WTC11 (cell line): ENCODE measurements around the gene SPTB. TPM values are rescaled to one million over a fixed set of nuclear protein-coding genes. Genes with fewer than 3 reads are reported as not detected.

Experiments
- ATAC-seq: fragments of 200-7000 bp; cut with Tn5 transposase; 2 replicates; pipeline ENCODE4 v1.10.0; 2021; ENCODE audit warnings: mild to moderate bottlenecking, moderate library complexity
- CTCF ChIA-PET: fragments of 300-600 bp; sonication (Branson Sonifier 250); formaldehyde crosslinking; loops from one replicate; lab custom pipeline; 2021; ENCODE audit warnings: antibody characterized with exemption; lab: Charles Lee
- POLR2A ChIA-PET: fragments of 350-600 bp; sonication (Branson Sonifier 250); formaldehyde crosslinking; loops from one replicate; lab custom pipeline; 2021; ENCODE audit warnings: antibody characterized with exemption; lab: Charles Lee
- DNase-seq: peaks from one replicate; pipeline ENCODE4 v3.0.0; 2021; ENCODE audit warnings: low spot score
- H3K27ac Mint-ChIP-seq: 2 replicates; pipeline ENCODE4 v1.8.0; 2021; ENCODE audit warnings: mixed read lengths
- H3K27me3 Mint-ChIP-seq: 2 replicates; pipeline ENCODE4 v1.8.0; 2021; ENCODE audit warnings: low read depth, mild to moderate bottlenecking, moderate library complexity, mixed read lengths
- H3K36me3 Mint-ChIP-seq: 2 replicates; pipeline ENCODE4 v1.8.0; 2021; ENCODE audit warnings: mixed read lengths
- H3K4me1 Mint-ChIP-seq: 2 replicates; pipeline ENCODE4 v1.8.0; 2022; ENCODE audit warnings: mixed read lengths
- H3K4me3 Mint-ChIP-seq: 2 replicates; pipeline ENCODE4 v1.8.0; 2021; ENCODE audit warnings: mild to moderate bottlenecking, moderate library complexity, mixed read lengths
- H3K9me3 Mint-ChIP-seq: 2 replicates; pipeline ENCODE4 v1.8.0; 2021; ENCODE audit warnings: mixed read lengths
- ATF1 ChIP-seq: sonication (generic); formaldehyde crosslinking; IDR thresholded peaks from 2 replicates; pipeline ENCODE4 v1.8.1; 2023; ENCODE audit warnings: mild to moderate bottlenecking, moderate library complexity, missing genetic modification reagents
- CREB1 ChIP-seq: sonication (generic); formaldehyde crosslinking; IDR thresholded peaks from 2 replicates; pipeline ENCODE4 v1.8.0; 2023; ENCODE audit warnings: mild to moderate bottlenecking, missing genetic modification reagents
- ESRRA ChIP-seq: sonication (generic); formaldehyde crosslinking; IDR thresholded peaks from 2 replicates; pipeline ENCODE4 v1.8.1; 2022; ENCODE audit warnings: mild to moderate bottlenecking, missing genetic modification reagents, borderline replicate concordance
- FOXJ3 ChIP-seq: sonication (generic); formaldehyde crosslinking; IDR thresholded peaks from 2 replicates; pipeline ENCODE4 v1.9.0; 2021; ENCODE audit warnings: missing genetic modification reagents, mild to moderate bottlenecking, borderline replicate concordance
- JUN ChIP-seq: sonication (generic); formaldehyde crosslinking; IDR thresholded peaks from 2 replicates; pipeline ENCODE4 v1.8.0; 2023; ENCODE audit warnings: mild to moderate bottlenecking, missing genetic modification reagents
- NFYB ChIP-seq: sonication (generic); formaldehyde crosslinking; conservative IDR thresholded peaks from 2 replicates; pipeline ENCODE4 v1.8.0; 2022; ENCODE audit warnings: low read depth, missing genetic modification reagents
- NR1H2 ChIP-seq: sonication (generic); formaldehyde crosslinking; IDR thresholded peaks from 2 replicates; pipeline ENCODE4 v1.9.0; 2021; ENCODE audit warnings: mild to moderate bottlenecking, moderate library complexity, missing genetic modification reagents
- SMAD3 ChIP-seq: sonication (generic); formaldehyde crosslinking; IDR thresholded peaks from 2 replicates; pipeline ENCODE4 v1.8.0; 2022; ENCODE audit warnings: missing genetic modification reagents, mild to moderate bottlenecking, borderline replicate concordance
- TEAD4 ChIP-seq: sonication (generic); formaldehyde crosslinking; IDR thresholded peaks from 2 replicates; pipeline ENCODE4 v1.8.0; 2022; ENCODE audit warnings: mild to moderate bottlenecking, missing genetic modification reagents
- ZNF232 ChIP-seq: sonication (generic); formaldehyde crosslinking; IDR thresholded peaks from 2 replicates; pipeline ENCODE4 v1.8.0; 2022; ENCODE audit warnings: mild to moderate bottlenecking, missing genetic modification reagents
- ZNF317 ChIP-seq: sonication (generic); formaldehyde crosslinking; IDR thresholded peaks from 2 replicates; pipeline ENCODE4 v1.8.1; 2023; ENCODE audit warnings: low read depth, mild to moderate bottlenecking, moderate library complexity, missing genetic modification reagents, borderline replicate concordance
- ZNF416 ChIP-seq: fragments of 250-450 bp; sonication (Bioruptor Pico); IDR thresholded peaks from 2 replicates; pipeline ENCODE4 v1.9.0; 2021; ENCODE audit warnings: mild to moderate bottlenecking, inconsistent platforms
- total RNA-seq: library from RNA; stranded (reverse); gene quantifications from 3 replicates; pipeline ENCODE4 v1.2.3, GENCODE V29; 2021
- TF ChIP-seq, protein P1 (sequence below): fragments of 250-450 bp; sonication (Bioruptor Pico); conservative IDR thresholded peaks from 2 replicates; pipeline ENCODE4 v1.9.0; 2021; ENCODE audit warnings: mild to moderate bottlenecking
- TF ChIP-seq, protein P2 (sequence below): sonication (generic); formaldehyde crosslinking; IDR thresholded peaks from 2 replicates; pipeline ENCODE4 v1.8.0; 2022; ENCODE audit warnings: mild to moderate bottlenecking, missing genetic modification reagents
- TF ChIP-seq, protein P3 (sequence below): fragments of 250-450 bp; sonication (Bioruptor Pico); IDR thresholded peaks from 2 replicates; pipeline ENCODE4 v1.9.0; 2021; ENCODE audit warnings: moderate library complexity, mild to moderate bottlenecking, inconsistent platforms, borderline replicate concordance
- TF ChIP-seq, protein P4 (sequence below): sonication (generic); formaldehyde crosslinking; IDR thresholded peaks from 2 replicates; pipeline ENCODE4 v1.8.1; 2022; ENCODE audit warnings: low read depth, missing genetic modification reagents, borderline replicate concordance
- TF ChIP-seq, protein P5 (sequence below): fragments of 200-600 bp; IDR thresholded peaks from 2 replicates; pipeline ENCODE4 v1.8.0; 2022; ENCODE audit warnings: antibody characterized with exemption
- TF ChIP-seq, protein P6 (sequence below): sonication (generic); formaldehyde crosslinking; IDR thresholded peaks from 2 replicates; pipeline ENCODE4 v1.8.0; 2023; ENCODE audit warnings: mild to moderate bottlenecking, missing genetic modification reagents

The SPTB gene
- total RNA-seq, 1 experiment from 2014 or later = 3.2 TPM

DNA sequence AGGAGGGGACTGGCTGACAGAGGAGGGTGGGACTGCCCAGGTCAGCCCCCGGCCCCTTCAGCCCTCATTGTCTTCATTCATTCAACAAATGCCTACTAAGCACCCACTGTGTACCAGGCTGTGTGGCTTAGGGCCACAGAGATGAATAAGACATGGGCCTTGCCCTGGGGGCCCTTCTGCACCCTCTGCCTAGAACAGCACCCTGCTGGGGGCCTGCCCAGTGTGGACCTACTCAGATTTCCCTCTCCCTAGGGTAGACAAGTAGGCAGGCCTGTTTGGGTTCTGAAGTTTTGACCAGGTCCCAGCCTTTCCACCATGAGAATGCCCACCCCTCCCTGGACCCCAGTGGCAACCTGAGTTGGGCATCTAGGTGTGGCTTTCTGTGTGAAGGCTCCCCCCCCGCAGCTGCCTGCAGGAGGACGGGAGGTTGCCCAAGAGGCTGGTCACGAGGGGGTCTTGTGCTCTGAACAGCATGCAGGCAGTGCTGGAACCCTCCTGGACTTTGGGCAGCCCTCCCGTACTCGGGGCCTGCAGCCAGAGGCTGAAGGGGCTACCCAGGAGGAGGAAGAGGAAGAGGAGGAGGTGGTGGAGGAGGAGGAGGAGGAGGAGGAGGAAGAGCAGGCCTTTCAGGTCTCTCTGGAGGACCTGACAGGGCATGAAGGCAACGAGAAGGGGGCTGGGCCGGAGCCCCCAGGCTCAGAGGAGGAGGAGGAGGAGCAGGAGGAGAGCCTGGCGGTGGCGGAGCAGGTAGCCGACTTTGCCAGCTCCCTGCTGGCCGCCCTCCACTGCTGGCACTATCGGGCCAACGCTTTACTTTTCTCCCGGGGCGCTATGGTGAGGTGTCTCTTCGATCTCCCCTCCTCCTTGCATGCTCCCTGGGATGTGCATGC lies 142.1 kb downstream of the SPTB start:
- ATAC-seq (no peak), DNase-seq (no peak)
- peaks cover 48% of the 10 kb centered on the region for H3K36me3 Mint-ChIP-seq

More for the DNA sequence above, 142.1 kb downstream of the SPTB start:
- POLR2A ChIA-PET = no interaction called here
- peaks cover 11% of the 10 kb centered on the region for H3K4me1 Mint-ChIP-seq
- no peak for TF ChIP-seq ZNF232
- no peak for TF ChIP-seq FOXJ3 (CRISPR knock-in tag)
- TF ChIP-seq, protein P1, sequence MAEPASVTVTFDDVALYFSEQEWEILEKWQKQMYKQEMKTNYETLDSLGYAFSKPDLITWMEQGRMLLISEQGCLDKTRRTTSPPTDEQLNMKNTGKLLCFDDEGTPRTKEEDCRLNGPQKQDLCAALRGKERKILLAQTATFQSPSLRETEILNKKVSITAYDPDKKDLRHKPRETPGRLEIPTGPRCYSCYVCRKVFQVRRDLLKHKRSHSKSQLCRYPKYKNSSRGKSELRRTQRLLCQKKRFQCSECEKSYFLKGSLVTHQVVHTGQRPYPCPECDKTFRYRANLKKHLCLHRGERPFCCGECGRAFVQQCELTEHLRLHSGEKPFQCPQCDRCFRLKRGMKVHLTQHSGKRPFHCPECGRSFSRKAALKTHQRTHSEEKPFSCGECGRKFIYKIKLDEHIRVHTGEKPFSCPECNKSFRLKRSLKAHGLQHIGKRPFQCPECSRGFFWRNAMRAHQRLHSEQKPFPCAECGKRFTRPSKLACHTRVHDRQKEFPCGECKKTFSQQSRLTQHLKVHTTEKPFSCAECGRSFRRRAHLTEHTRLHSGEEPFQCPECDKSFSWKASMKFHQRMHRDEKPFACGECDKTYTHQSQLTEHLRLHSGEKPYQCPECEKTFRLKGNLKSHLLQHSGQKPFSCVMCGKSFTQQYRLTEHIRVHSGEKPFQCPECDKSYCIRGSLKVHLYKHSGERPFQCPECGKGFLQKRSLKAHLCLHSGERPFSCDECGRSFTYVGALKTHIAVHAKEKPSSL (CRISPR knock-in tag) = no peak
- TF ChIP-seq, protein P2, sequence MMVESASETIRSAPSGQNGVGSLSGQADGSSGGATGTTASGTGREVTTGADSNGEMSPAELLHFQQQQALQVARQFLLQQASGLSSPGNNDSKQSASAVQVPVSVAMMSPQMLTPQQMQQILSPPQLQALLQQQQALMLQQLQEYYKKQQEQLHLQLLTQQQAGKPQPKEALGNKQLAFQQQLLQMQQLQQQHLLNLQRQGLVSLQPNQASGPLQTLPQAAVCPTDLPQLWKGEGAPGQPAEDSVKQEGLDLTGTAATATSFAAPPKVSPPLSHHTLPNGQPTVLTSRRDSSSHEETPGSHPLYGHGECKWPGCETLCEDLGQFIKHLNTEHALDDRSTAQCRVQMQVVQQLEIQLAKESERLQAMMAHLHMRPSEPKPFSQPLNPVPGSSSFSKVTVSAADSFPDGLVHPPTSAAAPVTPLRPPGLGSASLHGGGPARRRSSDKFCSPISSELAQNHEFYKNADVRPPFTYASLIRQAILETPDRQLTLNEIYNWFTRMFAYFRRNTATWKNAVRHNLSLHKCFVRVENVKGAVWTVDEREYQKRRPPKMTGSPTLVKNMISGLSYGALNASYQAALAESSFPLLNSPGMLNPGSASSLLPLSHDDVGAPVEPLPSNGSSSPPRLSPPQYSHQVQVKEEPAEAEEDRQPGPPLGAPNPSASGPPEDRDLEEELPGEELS (CRISPR knock-in tag) = no peak
- TF ChIP-seq ZNF416 (CRISPR knock-in tag) = no peak
- TF ChIP-seq, protein P3, sequence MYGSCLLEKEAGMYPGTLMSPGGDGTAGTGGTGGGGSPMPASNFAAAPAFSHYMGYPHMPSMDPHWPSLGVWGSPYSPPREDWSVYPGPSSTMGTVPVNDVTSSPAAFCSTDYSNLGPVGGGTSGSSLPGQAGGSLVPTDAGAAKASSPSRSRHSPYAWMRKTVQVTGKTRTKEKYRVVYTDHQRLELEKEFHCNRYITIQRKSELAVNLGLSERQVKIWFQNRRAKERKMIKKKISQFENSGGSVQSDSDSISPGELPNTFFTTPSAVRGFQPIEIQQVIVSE (CRISPR knock-in tag) = no peak
- no peak for TF ChIP-seq ESRRA
- TF ChIP-seq NR1H2 (CRISPR knock-in tag) = no peak
- TF ChIP-seq SMAD3 (CRISPR knock-in tag) = no peak
- TF ChIP-seq, protein P4, sequence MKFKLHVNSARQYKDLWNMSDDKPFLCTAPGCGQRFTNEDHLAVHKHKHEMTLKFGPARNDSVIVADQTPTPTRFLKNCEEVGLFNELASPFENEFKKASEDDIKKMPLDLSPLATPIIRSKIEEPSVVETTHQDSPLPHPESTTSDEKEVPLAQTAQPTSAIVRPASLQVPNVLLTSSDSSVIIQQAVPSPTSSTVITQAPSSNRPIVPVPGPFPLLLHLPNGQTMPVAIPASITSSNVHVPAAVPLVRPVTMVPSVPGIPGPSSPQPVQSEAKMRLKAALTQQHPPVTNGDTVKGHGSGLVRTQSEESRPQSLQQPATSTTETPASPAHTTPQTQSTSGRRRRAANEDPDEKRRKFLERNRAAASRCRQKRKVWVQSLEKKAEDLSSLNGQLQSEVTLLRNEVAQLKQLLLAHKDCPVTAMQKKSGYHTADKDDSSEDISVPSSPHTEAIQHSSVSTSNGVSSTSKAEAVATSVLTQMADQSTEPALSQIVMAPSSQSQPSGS = no peak
- TF ChIP-seq JUN (CRISPR knock-in tag) = no peak
- TF ChIP-seq, protein P5, sequence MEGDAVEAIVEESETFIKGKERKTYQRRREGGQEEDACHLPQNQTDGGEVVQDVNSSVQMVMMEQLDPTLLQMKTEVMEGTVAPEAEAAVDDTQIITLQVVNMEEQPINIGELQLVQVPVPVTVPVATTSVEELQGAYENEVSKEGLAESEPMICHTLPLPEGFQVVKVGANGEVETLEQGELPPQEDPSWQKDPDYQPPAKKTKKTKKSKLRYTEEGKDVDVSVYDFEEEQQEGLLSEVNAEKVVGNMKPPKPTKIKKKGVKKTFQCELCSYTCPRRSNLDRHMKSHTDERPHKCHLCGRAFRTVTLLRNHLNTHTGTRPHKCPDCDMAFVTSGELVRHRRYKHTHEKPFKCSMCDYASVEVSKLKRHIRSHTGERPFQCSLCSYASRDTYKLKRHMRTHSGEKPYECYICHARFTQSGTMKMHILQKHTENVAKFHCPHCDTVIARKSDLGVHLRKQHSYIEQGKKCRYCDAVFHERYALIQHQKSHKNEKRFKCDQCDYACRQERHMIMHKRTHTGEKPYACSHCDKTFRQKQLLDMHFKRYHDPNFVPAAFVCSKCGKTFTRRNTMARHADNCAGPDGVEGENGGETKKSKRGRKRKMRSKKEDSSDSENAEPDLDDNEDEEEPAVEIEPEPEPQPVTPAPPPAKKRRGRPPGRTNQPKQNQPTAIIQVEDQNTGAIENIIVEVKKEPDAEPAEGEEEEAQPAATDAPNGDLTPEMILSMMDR = no peak
- no peak for TF ChIP-seq CREB1 (CRISPR knock-in tag)
- TF ChIP-seq TEAD4 (CRISPR knock-in tag) = no peak
- TF ChIP-seq, protein P6, sequence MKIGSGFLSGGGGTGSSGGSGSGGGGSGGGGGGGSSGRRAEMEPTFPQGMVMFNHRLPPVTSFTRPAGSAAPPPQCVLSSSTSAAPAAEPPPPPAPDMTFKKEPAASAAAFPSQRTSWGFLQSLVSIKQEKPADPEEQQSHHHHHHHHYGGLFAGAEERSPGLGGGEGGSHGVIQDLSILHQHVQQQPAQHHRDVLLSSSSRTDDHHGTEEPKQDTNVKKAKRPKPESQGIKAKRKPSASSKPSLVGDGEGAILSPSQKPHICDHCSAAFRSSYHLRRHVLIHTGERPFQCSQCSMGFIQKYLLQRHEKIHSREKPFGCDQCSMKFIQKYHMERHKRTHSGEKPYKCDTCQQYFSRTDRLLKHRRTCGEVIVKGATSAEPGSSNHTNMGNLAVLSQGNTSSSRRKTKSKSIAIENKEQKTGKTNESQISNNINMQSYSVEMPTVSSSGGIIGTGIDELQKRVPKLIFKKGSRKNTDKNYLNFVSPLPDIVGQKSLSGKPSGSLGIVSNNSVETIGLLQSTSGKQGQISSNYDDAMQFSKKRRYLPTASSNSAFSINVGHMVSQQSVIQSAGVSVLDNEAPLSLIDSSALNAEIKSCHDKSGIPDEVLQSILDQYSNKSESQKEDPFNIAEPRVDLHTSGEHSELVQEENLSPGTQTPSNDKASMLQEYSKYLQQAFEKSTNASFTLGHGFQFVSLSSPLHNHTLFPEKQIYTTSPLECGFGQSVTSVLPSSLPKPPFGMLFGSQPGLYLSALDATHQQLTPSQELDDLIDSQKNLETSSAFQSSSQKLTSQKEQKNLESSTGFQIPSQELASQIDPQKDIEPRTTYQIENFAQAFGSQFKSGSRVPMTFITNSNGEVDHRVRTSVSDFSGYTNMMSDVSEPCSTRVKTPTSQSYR (CRISPR knock-in tag) = no peak
- no peak for TF ChIP-seq ZNF317 (CRISPR knock-in tag)
- TF ChIP-seq NFYB (CRISPR knock-in tag) = no peak
- TF ChIP-seq ATF1 = no peak
- TF ChIP-seq, all 79 proteins: peak for 0
- H3K9me3 Mint-ChIP-seq = no peaks in the 10 kb centered on the region
- CTCF ChIA-PET = interaction anchor here (1.0 to 1.5 kb wide), 3 partner anchors 24 to 173 kb away, joined by 3 to 5 read pairs (median 4); no protein-coding TSS in a partner anchor
- no peak overlapping the region for H3K4me3 Mint-ChIP-seq
- H3K27ac Mint-ChIP-seq = no peak overlapping the region
- H3K27me3 Mint-ChIP-seq = no peaks in the 10 kb centered on the region
